GM12878 (cell line): ENCODE measurements around the gene SMIM1.

Experiments
- CHD1 ChIP-seq: IDR thresholded peaks from 2 replicates; pipeline ENCODE4 v1.6.1; 2012; ENCODE audit warnings: low read depth, low read length, improper control_type of control experiment
- RCOR1 ChIP-seq: conservative IDR thresholded peaks from 2 replicates; pipeline ENCODE4 v1.6.1; 2012; ENCODE audit warnings: low read depth, low read length, improper control_type of control experiment
- TF ChIP-seq, protein P1 (sequence below): fragments of 450-650 bp; IDR thresholded peaks from 2 replicates; pipeline ENCODE4 v1.6.1; 2017; ENCODE audit warnings: mild to moderate bottlenecking, moderate library complexity
- TF ChIP-seq, protein P2 (sequence below), 3 experiments: IDR thresholded peaks in 2 of 3; conservative IDR thresholded peaks in 1 of 3; 2 replicates each; pipeline ENCODE4 v1.5.1; 2011; ENCODE audit warnings: low read depth in 3 of 3, low read length in 3 of 3, mild to moderate bottlenecking in 3 of 3, control low read depth in 2 of 3, moderate library complexity in 2 of 3, inconsistent platforms in 1 of 3, mixed read lengths in 1 of 3; ENCODE audit not compliant: control insufficient read depth in 2 of 3, insufficient read depth in 1 of 3; ENCODE audit errors: extremely low read depth in 1 of 3

DNA sequence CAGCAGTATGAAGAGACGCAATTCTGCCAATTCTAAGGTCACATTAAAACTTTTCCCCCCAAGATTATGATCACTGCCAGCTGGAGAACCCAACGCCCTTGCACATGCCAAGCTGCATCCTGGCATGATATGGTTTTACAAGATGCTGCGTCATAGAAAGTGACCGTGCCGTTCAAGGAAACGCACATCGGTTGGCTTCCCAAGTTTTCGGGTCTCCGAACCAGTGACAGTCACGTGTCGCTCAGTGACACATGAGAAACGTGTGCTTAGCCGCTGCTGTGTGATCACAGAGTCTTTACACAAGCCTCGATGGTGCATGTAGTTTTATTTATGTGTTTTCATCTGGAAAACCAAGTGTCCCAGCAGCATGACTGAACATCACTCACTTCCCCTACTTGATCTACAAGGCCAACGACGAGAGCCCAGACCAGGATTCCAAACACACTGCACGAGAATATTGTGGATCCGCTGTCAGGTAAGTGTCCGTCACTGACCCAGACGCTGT is 7.4 kb downstream of the SMIM1 start:
- TF ChIP-seq RCOR1 (no peak), CHD1 (no peak)
- TF ChIP-seq, protein P1, sequence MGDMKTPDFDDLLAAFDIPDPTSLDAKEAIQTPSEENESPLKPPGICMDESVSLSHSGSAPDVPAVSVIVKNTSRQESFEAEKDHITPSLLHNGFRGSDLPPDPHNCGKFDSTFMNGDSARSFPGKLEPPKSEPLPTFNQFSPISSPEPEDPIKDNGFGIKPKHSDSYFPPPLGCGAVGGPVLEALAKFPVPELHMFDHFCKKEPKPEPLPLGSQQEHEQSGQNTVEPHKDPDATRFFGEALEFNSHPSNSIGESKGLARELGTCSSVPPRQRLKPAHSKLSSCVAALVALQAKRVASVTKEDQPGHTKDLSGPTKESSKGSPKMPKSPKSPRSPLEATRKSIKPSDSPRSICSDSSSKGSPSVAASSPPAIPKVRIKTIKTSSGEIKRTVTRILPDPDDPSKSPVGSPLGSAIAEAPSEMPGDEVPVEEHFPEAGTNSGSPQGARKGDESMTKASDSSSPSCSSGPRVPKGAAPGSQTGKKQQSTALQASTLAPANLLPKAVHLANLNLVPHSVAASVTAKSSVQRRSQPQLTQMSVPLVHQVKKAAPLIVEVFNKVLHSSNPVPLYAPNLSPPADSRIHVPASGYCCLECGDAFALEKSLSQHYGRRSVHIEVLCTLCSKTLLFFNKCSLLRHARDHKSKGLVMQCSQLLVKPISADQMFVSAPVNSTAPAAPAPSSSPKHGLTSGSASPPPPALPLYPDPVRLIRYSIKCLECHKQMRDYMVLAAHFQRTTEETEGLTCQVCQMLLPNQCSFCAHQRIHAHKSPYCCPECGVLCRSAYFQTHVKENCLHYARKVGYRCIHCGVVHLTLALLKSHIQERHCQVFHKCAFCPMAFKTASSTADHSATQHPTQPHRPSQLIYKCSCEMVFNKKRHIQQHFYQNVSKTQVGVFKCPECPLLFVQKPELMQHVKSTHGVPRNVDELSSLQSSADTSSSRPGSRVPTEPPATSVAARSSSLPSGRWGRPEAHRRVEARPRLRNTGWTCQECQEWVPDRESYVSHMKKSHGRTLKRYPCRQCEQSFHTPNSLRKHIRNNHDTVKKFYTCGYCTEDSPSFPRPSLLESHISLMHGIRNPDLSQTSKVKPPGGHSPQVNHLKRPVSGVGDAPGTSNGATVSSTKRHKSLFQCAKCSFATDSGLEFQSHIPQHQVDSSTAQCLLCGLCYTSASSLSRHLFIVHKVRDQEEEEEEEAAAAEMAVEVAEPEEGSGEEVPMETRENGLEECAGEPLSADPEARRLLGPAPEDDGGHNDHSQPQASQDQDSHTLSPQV, result no peak
- TF ChIP-seq, protein P2, sequence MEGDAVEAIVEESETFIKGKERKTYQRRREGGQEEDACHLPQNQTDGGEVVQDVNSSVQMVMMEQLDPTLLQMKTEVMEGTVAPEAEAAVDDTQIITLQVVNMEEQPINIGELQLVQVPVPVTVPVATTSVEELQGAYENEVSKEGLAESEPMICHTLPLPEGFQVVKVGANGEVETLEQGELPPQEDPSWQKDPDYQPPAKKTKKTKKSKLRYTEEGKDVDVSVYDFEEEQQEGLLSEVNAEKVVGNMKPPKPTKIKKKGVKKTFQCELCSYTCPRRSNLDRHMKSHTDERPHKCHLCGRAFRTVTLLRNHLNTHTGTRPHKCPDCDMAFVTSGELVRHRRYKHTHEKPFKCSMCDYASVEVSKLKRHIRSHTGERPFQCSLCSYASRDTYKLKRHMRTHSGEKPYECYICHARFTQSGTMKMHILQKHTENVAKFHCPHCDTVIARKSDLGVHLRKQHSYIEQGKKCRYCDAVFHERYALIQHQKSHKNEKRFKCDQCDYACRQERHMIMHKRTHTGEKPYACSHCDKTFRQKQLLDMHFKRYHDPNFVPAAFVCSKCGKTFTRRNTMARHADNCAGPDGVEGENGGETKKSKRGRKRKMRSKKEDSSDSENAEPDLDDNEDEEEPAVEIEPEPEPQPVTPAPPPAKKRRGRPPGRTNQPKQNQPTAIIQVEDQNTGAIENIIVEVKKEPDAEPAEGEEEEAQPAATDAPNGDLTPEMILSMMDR (IDR thresholded peaks at IDR 0.05 in 2 of 3, conservative IDR thresholded peaks at IDR 0.05 in 1 of 3; ENCODE audit: control insufficient read depth in 2 of 3, extremely low read depth in 1 of 3, insufficient read depth in 1 of 3, low read depth in 3 of 3, low read length in 3 of 3), result no peak
